Measurements from ENCODE around the gene MRPL58.
A peak's percentile ranks its signal among the peaks of the same experiment; 100 is the strongest.
"Not testable (repeated sequence)": the region's sequence is repeated elsewhere in the genome, so short reads cannot be mapped to it uniquely, and the experiment has no call there.

Gene MRPL58

GRCh38 chr17:74987909-74988711 is 24.4 kb upstream of the MRPL58 start:
- peak; percentile 87 for DNase-seq

DNA sequence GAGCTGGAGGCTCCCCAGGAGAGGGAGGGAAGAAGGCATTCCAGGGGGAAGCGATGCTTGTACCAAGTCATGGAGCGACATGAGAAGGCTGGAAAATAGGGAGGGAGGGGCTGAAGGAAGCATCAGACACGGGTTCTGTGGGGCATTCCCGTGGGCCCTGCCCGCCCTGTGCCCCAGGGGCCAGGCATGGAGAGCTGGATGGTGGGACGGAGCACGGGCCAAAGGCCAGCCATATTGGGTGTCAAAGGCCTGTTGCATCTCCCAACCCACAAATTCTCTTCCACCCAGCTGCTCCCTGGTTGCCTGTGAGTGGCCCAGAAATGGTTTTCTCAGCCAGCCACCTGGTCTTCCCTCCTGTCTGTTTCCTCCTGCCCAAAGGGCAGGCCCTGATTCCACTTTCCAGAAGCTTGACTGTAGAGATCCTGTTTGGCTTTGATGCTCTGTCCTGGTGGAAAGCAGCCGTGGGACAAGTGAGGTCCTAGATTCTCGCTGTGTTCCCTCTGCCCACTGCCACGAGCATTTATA is 21.8 kb upstream of the MRPL58 start:
- no peak for DNase-seq

GRCh38 chr17:74992223-74992622 is 20.2 kb upstream of the MRPL58 start:
- no peak for DNase-seq

DNA sequence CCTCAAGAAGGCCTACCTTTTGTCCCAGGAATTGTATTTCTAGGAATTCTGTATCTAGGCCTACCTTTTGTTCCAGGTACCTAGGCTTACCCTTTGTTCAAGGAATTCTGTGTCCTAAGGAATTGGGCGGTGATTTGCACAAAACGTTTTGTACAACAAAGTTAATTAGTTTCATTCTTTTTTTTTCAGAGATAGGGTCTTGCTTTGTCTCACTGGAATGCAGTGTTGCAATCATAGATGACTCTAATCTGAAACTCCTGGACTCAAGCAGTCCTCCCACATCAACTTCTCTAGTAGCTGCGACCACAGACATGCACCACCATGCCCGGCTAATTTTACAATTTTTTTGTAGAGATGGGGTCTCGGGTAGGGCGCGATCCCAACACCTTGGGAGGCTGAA is 18.0 kb upstream of the MRPL58 start:
- DNase-seq, result peak; percentile 62

- DNase-seq, result no peak
Measured at GRCh38 chr17:74995847-74996246, 16.6 kb upstream of the MRPL58 start.

- no peak for DNase-seq
Measured at GRCh38 chr17:74998783-74999182, 13.7 kb upstream of the MRPL58 start.

DNA sequence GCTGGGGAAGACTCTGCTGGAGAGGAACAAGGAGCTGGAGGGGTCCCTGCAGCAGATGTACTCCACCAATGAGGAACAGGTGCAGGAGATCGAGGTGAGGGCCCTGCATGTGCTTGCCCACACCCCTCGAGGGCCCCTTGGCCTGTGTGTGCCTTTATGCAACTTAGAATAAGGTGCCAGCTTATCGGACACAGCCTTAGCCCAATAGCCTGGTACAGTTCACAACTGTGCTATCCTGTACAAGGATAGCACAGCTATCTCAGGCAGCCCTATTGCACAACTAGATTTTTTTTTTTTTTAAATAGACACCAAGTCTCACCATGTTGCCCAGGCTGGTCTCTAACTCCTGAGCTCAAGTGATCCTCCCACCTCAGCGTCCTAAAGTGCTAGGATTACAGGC is 12.9 kb upstream of the MRPL58 start:
- DNase-seq, result no peak

- no peak for DNase-seq
Measured at GRCh38 chr17:75001915-75002843, 10.3 kb upstream of the MRPL58 start.

DNA sequence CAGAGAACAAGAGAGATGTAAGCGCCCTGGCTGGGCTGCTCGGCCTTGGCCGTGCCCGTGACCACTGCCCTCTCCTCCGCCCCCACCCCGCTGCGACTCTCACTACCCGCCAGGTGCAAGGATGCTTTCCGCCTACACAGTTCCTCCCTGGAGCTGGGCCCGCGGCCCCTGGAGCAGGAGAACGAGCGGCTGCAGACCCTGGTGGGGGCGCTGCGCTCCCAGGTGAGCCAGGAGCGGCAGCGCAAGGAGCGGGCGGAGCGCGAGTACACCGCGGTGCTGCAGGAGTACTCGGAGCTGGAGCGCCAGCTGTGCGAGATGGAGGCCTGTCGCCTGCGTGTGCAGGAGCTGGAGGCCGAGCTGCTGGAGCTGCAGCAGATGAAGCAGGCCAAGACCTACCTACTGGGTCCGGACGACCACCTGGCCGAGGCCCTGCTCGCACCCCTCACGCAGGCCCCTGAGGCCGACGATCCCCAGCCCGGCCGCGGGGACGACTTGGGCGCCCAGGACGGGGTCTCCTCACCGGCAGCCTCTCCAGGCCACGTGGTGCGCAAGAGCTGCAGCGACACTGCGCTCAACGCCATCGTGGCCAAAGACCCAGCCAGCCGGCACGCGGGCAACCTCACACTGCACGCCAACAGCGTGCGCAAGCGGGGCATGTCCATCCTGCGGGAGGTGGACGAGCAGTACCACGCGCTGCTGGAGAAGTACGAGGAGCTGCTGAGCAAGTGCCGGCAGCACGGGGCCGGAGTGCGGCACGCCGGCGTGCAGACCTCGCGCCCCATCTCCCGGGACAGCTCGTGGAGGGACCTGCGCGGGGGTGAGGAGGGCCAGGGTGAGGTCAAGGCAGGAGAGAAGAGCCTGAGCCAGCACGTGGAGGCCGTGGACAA is 9.2 kb upstream of the MRPL58 start:
- no peak for DNase-seq

GRCh38 chr17:75003957-75004355 is 8.5 kb upstream of the MRPL58 start:
- DNase-seq, result no peak

DNA sequence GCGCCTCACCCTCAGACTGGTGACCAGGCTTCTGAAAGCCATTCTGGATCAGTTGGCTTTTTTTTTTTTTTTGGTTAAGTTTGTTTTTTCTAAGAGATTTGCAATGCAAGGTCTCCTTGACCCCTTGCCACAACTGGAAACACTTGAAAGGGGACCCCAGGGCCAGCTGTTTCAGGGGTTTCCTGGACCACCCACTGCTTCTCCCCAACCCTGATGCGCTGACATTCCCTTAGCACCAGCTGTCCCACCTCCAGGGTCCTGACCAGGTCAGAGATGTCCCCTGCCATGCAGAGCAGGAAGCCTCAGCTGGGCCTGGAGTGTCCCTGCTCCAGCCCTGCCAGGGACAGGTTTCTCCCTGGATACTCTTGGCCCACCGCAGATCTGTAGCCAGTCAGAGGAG is 8.1 kb upstream of the MRPL58 start:
- DNase-seq, result no peak

DNA sequence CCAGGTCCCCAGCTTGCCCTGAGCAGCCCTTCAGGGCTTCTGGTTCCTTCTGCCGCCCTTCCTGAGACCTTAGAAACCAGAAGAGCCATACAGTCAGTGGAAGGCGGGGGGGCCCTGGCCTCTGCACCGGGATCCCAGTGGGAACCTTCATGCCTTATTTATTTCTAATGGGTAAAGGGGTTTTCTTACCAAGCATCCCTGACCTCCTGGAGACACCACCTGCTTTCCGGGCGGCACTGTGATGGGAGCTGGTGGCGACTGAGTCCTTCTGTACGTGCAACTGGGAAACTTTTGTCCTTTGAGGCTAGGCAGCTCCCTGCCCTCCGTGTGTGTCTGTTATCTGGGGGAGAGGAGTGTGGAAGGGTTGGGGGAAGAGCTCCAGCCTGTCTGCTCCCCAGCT is 7.2 kb upstream of the MRPL58 start:
- no peak for DNase-seq

DNA sequence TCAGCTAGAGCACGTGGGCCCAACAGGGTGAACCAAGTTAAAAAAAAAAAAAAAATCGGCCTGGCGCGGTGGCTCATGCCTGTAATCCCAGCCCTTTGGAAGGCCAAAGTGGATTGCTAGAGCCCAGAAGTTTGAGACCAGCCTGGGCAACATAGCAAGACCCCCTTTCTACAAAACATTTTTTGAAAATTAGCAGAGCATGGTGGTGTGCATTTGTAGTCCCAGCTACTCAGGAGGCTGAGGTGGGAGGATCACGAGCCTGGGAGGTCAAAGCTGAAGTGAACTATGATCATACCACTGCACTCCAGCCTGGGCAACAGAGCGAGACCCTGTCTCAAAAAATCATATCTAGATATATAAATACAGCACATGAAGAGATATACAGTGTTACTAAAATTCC is 6.4 kb upstream of the MRPL58 start:
- not testable (repeated sequence) for DNase-seq

GRCh38 chr17:75006653-75007052 is 5.8 kb upstream of the MRPL58 start:
- no peak for DNase-seq

DNA sequence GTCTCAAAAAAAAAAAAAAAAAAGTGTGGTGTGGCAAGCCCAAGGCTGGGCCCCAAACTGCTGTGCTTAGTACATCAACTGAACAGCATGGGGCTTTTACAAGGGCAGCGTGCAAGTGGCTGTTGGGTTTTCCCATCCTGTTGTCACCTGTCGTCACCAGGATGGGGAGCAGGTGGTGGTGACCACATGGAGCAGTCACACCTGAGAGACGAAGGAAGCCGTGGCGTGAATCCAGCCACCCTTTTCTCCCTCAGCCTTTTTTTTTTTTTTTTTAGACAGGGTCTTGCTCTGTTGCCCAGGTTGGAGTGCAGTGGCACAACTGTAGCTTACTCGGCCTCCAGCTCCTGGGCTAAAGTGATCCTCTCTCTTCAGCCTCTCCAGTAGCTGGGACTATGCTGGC is 4.1 kb upstream of the MRPL58 start:
- no peak for DNase-seq

- DNase-seq, result no peak
Measured at GRCh38 chr17:75009139-75009724, 3.2 kb upstream of the MRPL58 start.

DNA sequence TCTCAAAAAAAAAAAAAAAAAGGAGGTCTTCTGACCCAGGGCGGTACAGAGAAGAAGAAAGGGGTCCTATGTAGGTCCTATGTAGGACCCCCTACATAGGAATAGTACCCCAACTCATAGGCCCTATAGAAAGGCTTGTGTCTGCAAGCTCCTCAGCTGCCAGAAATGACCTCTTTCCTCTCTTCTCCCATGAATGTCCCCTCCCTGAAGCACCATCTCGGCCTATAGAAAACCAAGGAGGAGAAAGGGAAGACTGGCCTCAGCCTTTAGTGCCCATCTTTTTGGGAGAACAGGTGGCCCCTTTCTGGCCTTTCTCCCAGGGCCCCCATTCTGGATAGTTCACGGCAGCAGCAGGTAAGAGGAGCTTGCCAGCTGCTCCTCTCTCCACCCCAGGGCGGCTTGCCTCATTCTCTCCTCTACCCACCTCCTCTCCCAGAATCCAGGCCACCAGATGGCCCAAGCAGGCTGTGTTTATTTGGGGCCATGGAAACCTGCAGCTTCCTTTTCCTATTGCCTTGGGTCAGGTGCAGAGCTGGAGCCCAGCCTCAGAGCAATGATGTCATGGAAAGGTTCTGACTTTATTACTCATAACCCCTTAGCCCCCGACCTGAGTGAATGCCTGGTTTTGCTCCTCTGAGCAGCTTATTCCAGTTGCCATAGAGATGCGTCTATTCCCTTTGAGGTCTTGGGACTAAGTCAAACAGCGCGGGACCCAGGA is 1.6 kb upstream of the MRPL58 start:
- DNase-seq, result peak; percentile 20

- peak; percentile 60 for DNase-seq
Measured at GRCh38 chr17:75011401-75012095, 922 bp upstream of the MRPL58 start.

DNA sequence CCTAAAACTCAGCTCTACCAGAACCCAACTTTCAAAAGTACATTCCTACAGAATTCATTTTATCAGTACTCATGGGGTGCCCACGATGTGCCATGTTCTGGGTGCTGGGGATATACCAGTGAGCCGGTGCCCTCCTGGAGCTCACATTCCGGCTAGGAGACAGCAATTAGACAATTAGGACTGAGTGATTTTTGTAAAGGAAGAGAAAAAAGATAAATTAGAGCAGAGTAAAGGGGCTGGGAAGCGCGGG is 449 bp upstream of the MRPL58 start:
- no peak for DNase-seq

DNA sequence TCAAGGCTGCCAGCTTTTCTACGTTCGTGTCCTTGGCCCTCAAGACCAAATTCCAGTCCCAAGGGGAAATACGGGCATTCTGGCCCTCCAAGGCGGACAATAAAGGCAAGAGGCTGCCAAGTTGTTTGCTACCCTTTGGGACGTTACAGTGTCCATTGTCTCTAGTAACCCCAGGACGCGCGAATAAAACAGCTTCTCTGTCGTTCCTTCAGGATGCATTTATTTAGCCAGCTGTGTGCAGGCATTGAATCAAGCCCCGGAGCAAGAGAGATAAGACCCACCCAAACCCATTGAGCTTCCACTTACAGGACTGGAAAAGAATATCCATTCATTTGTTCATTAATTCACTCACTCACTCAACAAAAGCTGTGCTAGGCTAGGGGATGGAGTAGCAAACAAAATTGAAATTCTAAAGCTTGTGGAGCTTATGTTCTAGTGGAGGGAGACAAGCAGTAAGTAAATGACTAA is 656 bp downstream of the MRPL58 start:
- no peak for DNase-seq

DNA sequence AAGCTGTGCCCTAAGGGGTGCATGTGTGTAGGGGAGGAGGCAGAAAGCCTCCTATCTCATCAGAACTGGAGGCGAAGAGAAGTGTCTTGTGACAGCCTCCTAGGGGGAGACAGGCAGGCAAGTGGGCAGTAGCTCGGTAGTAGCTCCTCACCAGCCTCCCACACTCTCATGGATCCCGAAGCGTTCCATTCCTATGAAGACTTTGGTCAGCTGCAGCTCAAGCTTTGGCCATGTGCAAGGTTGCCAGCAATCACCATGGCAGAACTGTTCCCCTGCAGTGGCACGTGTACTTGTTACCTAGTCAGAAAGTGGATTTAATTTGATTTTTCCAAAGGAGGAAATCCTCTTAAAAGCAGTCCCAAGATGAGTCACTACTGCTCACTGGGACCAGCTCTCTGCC is 6.7 kb downstream of the MRPL58 start:
- no peak for DNase-seq
